Stimulated activated CD8-positive, alpha-beta memory T cell treated with anti-CD3 and anti-CD28 coated beads, Interleukin-12 subunit alpha, Interleukin-12 subunit beta, amount 100 ng/mL, for 4 hours (primary cell): ENCODE data around the gene ISY1.
"Not testable (repeated sequence)": the region's sequence is repeated elsewhere in the genome, so short reads cannot be mapped to it uniquely, and the experiment has no call there.

Source experiments
- DNase-seq: peaks from one replicate; pipeline ENCODE4 v3.0.0-alpha.2; 2020; ENCODE audit warnings: low read depth

The ISY1 gene

DNA sequence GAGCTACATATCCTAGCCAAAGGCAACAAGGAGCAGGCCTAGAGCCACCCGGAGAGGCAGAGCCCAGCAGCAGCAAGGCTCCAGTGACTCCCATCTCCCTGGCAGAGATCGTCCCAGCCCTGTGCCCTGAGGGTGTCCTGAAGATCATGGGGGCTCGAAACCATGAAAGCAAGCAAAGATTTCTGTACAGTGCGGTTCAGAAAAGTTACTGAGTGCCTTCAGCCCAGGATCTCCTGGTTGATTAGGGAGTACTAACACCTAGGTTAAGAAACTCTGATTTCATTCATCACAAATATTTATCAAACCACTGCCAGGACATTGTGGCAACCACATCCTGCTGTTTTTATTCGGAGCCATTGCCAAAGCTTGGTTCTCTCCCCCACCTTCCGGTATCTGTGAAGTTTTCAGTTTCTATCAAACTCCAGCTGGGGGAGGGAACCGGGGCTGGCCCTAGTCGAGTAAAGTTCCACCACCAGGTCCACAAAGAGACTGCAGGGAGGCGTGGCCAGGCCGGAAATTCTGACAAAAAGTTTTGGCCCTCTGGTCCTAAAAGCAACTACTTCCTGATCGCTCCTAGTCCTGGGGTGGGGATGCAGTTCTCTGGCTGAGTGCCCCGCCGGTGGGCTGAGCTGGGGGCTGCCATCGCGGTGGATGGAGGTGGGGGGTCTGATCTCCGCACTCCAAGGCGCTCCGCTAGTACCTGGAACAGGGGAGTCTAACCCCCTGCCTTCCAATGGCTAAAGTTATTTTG, 40.4 kb downstream of the ISY1 start:
- DNase-seq: peak; percentile 75

DNA sequence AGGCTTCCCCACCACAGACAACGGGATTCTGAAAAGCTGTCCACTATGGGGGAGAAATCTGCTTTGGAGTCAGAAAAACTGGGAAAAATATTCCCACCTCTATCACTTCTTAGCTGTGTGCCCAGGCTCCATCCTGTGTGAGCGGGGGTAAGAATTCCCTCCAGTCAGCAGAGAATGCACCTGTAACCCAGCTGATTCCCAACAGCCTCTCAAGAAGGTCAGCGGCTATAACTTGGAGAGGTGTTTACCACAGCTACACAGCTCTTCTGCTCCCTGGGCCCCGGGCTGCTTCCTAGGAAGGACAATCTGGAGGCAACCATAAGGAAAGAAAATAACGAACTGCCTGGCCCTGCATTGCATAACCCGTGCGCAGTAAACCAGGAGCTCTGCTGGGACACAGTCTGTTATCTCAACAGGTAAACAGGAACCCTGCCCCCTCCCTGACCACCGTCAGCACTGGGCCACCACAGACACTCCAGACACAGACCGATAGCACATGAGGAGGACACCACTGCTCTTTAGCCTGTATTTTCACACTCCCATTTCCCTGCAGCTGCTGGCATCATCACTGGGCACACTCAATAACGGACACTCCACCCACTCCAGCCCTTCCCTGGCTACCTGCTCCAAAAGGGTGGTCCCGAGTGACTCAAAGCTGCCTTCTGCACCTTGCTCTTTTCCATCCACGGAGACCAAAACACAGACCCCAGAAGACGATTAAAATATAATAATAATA, 41.3 kb downstream of the ISY1 start:
- no peak for DNase-seq

DNA sequence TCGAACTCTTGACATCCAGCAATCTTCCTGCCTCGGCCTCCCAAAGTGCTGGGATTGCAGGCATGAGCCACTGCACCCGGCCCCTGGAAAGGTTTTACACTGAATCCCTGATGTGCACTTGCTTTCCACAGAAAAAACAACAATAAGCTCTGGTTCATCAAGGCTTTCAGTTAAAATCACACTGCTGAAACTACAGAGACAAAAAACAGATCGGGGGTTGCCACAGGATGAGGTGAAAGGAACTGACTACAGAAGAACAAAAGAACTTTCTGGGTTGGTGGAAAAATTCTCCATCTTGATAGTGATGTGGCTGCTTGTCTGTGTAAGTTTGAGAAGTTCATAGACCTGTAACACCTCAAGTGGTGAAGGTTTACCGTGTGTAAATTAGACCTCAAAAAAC, 42.1 kb downstream of the ISY1 start:
- no peak for DNase-seq

DNA sequence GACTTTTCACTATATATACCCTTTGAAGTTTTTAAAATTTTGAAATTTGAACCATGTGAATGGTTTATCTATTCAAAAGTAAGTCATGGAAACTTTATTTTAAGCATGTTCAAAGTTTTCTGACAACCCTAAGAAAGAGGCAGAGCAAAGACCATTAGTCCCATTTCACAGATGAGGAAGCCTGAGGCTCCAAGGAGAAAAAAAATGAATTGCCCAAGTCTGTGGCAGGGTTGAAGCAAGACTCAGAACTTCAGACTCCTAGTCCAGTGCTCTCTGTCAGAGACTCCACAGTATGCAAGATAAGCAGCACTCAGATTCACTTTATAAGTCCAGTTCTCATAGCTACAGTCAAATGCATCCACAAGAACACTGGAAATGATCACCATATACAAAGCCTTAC, 43.7 kb downstream of the ISY1 start:
- no peak for DNase-seq

DNA sequence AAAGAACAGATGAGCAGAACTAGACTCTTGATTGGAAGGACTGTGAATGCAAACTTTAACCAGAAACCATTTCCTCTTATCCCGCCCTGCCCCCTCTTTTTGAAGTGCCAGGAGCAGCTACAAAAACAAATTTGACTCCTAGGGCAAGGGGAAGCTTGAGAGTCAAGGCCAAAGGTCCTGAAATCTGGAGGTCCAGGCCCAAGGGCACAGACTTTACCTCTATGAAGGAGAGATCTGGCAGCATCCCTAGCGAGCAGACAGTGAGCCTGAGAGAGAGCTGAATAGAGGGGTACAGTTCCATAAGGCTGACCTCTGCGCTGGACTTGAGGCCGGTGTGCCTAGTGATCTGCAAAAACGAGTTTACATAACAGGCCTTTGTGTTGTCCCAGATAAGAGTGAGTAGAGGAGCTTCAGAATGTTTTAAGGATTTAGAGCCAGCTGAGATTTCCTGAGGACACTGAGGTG, 44.3 kb downstream of the ISY1 start:
- no peak for DNase-seq

DNA sequence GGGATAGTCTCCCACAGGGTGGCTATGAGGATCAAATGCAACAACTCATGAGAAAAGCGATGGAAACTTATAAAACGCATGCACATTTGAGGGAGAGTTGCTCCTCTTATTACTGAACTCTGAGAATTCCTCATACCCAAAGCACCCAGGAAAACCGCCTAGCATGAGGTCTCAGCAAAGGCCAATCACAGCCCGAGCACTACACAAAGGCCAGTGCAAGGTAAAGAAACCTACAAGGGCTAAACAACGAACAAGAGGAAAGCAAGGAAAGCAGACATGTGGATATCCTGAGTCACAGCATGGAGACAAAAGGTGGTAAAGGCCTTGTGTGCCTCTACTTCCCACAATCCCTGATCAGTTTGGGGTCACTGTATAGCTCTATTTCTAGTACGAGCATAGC, 46.4 kb downstream of the ISY1 start:
- no peak for DNase-seq

DNA sequence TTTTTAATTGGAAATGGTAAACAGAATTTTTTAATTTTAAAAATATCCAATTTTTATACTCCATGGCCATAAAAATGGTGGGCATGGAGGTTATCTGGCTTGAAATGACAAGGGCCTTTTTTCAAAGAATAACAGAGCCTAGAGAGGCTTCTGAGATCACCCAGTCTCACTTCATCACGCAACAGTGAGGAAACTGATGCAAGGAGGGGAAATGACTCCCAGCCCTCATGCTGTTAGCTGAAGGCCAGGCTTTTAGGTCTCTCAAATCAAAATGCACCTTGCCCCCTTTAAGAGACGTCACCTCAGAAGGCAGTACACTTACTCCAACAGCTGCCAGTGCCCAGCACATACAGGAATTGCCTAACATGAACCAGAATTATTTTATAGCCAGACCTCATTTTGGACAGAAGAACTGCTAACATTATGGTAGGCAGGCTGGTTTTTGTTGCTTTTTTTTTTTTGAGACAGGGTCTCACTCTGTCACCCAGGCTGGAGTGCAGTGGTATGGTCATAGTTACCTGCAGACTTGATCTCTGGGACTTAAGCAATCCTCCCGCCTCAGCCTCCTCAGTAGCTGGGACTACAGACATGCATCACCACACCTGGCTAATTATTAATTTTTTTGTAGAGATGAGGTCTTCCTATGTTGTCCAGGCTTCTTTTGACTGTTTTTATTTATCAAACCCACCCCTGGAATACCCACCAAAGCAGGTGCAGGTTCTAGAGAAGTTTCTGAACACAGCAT, 48.4 kb downstream of the ISY1 start:
- DNase-seq: no peak

DNA sequence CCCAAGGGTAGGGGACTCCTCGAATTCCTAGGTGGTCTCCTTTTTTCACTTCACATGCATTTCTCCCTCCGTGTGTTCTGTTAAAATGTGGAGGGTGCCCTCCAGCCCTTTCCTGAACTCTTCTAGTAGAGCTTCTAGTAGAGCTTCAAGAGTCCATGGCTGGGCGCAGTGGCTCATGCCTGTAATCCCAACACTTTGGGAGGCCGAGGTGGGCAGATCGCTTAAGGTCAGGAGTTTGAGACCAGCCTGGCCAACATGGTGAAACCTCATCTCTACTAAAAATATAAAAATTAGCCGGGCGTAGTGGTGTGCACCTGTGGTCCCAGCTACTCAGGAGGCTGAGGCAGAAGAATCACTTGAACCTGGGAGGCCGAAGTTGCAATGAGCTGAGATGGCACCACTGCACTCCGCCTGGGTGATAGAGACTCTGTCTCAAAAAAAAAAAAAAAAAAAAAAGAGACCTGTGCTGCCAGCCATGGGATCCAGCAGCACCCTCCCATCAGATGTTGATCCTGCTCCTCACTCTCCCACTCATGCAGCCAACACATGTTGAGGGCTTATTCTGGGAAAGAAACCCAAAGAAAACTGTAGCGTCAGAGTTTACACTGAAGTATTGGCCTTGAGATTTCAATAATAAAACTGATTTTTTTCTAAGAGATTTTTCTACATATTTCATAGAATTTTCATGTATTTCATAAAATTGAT, 49.6 kb downstream of the ISY1 start:
- DNase-seq: not testable (repeated sequence)

DNA sequence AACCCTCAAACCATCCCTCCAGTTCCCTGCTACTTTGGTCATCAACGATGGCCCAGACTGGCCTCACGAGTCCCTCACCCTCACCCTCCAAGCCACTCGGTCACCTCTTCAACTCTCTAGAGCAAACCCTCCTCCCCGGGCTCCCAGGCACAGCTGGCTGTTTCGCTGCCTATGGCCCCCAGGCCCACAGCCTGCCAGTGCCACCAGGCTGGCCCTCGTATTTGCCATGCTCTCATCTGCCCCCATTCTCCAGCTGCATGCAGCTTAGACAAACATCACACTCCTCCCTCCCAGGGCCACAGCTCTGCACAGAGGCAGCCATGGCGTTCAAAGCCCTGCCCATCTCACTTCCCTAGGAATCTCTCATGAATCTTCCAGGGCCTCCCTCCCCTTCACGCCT, 53.1 kb downstream of the ISY1 start:
- no peak for DNase-seq

DNA sequence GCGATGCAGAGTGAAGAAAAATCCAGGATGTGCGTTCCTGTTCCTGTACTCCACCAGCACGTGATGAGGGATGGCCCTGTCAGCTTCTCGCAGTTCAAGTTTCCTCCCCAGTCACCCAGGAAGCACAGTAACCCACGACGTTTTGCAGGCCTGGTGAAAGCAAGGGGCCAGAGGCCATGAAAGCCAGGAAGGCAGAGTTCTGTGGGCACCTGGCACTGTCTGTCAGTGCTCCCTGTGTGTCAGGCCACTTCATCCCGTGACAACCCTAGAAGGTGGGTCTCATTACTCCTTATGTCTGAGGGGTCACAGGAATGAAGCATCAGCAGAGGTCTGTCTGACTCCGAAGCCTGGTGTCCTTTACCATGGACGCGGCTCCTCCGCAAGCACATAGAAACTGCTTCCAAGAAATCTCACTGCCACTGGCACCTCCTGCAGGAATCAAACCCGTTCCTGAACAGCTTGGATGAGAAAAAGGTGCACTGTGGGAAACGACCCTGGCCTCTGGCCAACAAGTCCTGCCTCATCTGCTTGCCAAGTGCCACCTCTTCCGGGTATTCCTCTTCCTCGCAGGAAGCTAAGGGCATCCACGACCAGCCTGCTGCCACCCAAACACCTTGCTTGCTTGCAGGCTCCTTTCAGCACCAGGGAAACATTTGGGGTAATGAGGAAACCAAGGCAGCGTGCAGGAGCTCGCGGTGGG, 53.8 kb downstream of the ISY1 start:
- no peak for DNase-seq

DNA sequence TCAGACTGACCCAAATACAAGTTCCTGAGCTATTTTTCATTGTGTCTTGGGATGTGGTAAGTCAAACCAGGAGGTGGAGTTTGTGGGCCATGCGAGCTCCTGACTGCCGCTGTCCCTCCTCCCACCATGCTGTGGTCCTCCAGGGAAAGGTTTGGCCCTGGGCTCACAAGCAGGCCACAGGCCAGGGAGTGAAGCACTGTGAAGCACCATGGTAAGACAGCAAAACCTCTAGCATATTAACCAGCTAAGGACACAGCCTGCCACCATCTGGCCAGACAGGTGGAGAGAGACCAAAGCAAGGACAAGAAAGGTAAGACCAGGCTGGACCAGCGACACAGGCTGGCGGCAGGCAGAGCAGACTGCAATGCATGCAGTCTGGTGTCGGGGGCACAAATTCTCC, 54.5 kb downstream of the ISY1 start:
- no peak for DNase-seq

DNA sequence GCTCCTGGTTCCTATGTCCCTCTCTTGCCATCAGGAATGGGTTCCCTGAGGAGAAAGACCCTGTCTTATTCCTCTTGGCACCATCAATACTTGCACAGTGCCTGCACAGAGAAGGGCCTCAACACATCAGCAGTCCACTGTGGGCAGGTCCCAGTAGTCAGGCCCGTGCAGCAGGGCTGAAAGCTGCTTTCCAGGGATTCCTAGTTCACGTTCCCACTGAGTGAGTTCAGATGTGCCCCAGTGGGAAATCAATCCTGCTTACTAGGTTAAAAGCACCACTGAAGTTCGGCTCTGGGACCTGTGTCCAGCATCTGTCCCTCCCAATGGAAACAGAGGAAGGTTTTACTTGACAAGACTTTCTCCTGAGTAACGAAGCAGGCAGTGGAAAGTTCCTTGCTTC, 55.0 kb downstream of the ISY1 start:
- DNase-seq: no peak

DNA sequence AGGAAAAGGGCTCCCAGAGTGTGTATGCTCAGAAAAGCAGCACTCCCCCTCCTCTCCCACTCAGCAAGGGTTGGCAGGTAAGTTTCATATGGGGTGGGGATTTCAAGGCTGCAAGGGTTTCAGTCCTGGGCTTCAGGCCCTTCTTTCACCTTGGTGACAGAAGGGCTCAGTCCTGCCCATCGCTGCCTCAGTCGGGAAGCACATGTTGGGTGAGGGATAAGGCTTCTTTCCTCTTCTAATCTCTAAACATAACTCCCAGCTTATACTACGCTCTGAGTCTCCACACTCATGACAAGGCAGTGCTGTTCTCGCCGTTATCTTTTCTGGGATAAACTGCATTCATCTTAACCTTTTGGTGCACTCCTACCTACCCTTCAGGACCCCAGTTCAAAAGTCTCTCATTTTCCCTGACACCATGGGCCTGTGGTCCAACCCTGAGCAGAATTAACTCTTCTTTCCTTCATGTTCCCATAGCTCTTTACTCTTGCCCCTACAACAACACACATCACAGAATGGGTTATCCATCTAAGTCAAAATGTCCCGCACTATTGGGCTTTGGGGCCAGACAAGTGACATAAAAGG, 56.3 kb downstream of the ISY1 start:
- no peak for DNase-seq

DNA sequence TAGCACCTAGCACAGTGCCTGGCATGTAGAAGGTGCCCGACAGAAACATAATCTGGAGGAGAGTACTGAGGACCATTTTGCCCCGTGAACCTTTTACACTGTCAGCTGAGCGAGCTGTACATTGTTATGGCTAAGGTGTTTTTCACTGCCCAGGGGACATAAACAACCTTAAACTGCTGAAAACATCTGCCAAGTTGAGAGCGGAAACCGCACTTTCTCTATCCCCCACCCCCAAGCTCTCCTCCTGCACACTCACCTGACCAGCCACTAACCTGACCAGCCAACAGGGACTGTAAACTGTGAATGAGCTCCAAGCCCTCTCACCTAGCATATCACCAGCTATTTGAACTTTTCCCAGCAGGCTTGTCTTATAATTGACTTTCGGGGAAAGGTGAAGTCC, 56.8 kb downstream of the ISY1 start:
- no peak for DNase-seq

DNA sequence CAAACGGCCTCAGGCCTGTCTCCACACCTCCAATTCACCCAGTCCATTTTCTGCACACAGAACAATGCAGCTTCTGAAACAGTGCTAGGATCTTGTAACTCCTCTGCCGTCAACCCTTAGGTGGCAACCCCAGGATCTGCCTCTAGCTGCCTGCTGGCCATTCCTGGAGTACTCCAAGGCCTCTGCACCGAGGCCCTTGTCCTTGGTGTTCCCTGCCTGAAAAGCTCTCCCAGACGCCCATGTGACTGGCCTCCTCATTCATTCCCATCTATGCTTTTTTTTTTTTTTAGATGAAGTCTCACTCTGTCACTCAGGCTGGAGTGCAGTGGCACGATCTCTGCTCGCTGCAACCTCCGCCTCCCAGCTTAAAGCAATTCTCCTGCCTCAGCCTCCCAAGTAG, 57.6 kb downstream of the ISY1 start:
- no peak for DNase-seq

DNA sequence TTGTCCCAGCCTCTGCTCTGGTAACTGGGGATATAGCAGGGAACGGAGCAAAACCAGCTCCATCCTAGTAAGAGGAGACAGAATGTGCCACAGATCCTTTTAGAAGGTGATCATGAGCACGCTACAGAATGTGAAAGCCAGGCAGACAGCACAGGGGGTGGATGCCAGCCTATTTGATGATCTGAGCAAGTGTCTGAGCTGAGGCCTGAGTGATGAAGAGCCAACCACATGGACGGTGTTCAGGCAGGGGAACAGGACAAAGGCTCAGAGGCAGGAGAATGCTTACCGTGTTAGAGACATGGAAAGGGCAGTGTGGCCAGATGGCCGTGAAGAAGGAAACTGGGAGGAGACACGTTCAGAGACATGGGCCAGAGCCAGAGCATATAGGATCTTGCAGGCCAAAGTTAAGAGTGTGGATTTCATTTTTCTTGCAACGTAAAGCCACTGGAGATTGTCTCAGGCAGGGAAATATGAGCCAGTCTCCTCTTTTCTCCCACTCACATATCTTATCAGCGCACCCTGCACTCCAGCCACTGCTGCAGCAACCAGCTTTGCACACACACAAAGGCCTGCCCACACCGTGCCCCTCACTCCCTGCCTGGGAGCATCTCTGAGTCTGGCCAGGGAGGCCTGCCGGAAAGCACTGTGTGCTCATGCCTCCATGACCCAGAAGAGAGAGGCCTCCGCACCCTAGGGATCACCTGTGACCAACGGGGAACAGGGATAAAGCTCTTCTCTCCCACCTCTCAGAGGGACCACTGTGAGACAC, 59.3 kb downstream of the ISY1 start:
- DNase-seq: no peak

DNA sequence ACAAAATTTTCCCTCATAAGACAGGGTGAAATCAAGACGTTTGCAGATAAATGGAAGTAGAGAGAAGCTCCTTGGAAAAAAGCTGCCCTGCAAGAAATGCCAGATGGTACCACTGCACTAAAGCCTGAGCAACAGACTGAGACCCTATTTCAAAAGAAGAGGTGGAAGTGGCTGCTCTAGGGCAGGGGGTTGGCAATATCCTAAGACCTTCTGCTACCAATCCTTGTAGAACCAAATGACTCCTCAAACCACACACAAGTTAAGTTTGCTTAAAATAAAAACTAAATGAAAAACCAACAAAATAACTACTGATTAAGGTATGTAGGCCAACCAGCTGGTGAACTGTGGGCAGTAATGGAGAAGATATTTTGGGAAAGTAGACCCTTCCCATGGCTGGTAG, 60.6 kb downstream of the ISY1 start:
- no peak for DNase-seq

DNA sequence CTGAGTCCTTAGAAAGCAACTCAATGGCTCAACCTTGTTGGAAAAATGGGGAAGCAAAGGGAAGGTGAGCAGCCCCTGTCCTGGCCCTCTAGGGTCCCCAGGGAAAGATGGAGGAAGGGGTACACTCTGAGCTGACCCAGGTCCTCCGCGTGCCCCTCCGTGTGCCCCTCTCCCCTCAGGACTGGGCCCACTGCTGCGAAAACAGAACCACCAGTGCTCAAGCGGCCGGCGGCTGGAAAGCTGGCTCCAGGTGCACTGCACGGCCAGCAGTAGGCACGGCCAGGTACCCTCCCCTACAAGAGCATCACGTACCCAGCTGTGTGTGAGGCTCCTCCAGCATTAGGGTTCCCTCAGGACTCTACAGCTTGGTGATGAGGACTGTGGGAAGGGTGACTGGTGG, 65.6 kb downstream of the ISY1 start:
- DNase-seq: no peak

DNA sequence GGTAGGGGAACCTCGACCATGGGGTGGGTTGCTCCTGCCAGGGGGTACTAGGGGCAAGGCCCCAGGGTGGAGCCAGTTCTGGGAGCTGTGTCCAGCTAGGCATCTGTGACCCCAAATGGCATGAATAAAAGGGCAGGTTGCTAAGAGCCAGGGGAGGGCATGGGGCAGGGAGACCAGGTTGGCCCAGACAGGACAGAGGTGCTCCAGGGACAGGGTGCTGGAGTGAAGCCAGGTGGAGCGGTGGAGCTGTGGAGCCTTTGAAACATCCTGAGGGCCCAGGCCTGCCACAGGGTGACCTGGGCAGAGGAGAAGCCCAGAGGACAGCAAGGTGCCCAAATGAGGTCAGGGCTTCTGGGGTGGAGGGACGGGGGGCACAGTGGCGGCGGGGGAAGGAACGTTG, 72.6 kb downstream of the ISY1 start:
- DNase-seq: not testable (repeated sequence)

DNA sequence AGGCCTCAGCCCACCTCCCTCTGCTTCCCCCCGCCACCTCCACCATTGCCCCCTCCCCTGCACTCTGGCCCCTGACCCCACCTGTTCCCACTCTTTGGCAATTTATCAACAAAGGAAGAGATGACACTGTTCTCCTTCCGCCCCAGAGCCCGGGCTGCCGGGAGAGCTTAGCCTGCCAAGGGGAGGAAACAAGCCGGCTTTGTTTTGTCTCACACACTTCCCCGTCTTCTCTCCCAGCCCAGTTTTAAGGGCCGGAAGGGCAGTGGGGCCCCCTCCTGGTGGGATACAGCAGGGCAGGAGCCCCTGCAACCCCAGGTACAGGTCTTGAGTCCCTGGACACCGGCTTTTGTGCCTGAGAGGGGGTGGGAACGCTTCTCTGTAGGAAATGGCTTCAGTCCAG, 73.0 kb downstream of the ISY1 start:
- not testable (repeated sequence) for DNase-seq
